Dedifferentiated amniotic fluid mesenchymal stem cell (primary cell): ENCODE results near the gene MACF1.
"Not testable (repeated sequence)": the region's sequence is repeated elsewhere in the genome, so short reads cannot be mapped to it uniquely, and the experiment has no call there.

Experiments
- DNase-seq: peaks from one replicate; pipeline ENCODE4 v3.0.0-alpha.2; 2016; ENCODE audit errors: extremely low spot score

The MACF1 gene

GRCh38 chr1:39511477-39511876 is 307.0 kb downstream of the MACF1 start:
- not testable (repeated sequence) for DNase-seq

GRCh38 chr1:39512234-39512847 is 307.8 kb downstream of the MACF1 start:
- not testable (repeated sequence) for DNase-seq

- DNase-seq: not testable (repeated sequence)
Measured at GRCh38 chr1:39514710-39515124, 310.2 kb downstream of the MACF1 start.

- not testable (repeated sequence) for DNase-seq
Measured at GRCh38 chr1:39515131-39516086, 310.9 kb downstream of the MACF1 start.

DNA sequence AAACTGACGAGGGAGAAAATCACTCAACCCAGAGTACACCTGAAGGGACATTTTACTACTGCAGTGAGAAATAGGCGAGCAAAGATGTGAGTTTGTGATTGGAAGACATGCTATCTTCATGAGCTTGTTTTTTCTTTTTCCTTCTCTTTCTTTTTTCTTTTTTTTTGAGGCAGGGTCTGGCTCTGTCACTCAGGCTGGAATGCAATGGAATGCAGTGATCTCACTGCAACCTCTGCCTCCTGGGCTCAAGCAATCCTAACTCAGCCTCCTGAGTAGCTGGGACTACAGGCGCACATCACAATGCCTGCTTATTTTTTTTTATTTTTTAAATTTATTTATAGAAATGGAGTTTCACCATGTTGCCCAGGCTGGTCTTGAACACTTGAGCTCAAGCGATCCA is 312.3 kb downstream of the MACF1 start:
- DNase-seq: not testable (repeated sequence)

DNA sequence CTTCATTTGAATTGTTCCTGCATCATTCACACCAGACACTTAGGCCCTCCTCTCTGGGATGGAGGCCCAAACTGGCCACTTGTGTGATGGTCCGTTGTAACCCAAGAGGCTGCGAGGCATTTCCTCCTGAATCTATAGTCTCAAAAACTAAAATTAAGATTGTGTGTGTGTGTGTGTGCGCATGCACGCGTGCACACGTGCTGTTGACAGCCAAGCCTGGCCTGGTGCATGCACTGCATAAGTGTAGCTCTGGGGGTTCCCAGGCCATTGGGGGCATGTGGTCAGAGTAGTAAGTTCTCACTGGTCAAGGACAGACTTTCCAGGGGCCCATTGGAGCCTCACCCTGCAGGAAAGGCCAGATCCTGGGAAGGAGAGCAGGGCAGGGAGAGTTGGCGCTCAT is 313.4 kb downstream of the MACF1 start:
- not testable (repeated sequence) for DNase-seq

DNA sequence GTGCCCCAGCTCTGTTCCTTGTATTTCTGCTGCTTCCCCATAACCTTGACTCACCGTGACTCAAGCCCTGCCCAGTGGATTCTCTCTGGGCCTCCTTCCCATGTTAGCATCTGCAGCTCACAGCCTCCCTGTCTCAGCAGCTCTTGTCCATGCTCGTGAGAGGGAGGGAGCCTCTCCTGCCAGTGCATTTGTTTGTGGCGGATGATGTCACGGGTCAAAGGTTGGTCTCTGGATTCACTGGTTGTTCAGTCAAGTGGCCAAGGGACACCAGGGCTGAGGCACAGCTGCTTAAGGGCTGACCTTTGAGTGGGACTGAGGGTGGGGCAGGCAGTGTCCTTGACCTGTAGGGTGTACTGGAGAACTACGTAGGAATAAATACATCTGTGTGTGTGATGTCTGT is 314.9 kb downstream of the MACF1 start:
- not testable (repeated sequence) for DNase-seq

DNA sequence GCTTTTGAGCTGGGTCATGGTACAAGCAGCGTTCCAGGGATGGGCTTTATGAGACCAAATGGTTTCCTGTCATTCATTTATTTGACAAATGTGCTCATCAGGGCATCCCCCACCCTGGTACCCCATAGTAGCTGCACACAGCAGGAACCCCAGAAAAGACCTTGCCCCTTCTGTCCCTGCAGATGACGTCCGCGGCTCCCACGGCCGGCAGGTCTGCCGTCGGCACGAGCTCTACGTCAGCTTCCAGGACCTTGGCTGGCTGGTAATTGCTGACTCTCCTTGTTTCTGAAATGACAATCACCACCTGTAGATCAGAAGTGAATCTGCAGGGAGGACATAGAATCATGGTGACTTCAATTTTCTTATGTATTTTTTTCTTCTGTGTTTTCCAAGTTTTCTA is 317.7 kb downstream of the MACF1 start:
- not testable (repeated sequence) for DNase-seq

DNA sequence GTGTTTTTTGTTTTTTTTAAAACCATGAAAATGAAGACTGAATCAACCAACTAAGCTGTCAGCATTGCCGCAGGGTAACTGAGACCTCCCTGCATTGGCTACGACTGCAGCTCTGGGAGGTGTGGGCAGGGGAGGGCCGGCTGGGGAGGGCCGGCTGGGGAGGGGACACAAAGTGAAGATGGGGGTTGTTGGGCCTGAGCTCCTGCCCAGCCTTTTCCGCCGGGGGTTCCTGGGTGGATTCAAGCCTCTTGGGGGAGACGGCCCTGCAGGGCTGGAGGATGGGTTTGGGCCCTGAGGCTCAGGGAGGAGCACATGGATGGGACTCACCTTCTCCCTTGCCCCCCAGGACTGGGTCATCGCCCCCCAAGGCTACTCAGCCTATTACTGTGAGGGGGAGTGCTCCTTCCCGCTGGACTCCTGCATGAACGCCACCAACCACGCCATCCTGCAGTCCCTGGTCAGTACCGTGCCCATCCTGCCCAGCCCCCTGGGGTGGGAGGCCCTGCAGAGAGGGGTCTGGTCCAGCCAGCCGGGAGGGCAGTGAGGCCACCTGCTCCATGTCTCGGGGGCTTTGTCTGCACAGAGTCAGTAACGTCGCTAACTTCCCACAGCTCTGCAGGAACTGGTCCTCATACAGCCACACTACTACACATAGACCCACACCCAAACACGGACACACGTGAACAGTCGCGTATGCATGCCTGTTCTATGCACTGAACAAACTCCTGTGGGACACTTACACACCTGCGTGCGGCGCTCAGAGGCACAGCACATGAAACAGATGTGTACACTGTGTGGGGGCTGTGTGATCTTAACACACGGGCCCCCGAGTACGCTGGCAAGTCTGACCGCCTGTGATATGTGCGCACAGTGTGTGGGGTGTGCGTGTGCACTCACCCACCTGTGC is 318.4 kb downstream of the MACF1 start:
- DNase-seq: no peak

- DNase-seq: no peak
Measured at GRCh38 chr1:39524171-39524570, 319.7 kb downstream of the MACF1 start.

DNA sequence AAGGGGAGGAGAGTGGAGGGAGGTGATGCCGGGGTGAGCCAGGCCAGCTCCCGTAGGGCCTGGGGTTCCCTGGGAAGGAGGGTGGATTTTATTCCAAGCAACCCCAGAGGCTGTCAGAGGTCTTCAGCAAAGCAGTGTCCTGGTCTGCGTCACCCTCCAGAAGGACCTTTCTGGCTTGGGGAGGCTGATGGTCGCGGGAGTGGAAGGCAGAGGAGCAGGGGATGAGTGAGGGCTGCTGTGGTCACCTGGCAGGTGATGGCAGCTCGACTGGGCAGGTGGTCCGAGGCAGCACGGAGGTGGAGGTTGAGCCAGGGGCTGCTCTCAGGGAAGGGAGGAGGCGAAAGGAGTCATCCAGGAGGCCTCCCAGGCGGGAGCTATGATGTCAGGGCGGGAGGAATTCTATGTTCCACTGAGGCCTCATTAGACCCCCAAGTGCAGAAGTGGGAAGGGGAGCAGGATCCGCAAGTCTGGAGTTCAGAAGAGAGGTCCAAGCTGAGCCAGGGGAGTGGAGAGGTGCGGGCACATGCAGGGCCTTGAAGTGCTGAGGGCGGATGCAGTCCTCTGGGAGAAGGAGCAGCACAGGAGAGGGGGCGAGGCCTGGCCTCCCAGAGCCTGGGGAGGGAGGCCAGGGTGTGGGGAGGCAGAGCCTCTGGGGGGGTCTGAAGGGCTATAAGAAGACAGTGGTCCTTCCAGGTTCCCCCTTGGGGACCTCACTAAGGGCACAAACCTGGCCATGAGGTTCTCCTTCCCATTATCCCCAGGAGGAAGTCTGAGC is 320.3 kb downstream of the MACF1 start:
- DNase-seq: no peak

DNA sequence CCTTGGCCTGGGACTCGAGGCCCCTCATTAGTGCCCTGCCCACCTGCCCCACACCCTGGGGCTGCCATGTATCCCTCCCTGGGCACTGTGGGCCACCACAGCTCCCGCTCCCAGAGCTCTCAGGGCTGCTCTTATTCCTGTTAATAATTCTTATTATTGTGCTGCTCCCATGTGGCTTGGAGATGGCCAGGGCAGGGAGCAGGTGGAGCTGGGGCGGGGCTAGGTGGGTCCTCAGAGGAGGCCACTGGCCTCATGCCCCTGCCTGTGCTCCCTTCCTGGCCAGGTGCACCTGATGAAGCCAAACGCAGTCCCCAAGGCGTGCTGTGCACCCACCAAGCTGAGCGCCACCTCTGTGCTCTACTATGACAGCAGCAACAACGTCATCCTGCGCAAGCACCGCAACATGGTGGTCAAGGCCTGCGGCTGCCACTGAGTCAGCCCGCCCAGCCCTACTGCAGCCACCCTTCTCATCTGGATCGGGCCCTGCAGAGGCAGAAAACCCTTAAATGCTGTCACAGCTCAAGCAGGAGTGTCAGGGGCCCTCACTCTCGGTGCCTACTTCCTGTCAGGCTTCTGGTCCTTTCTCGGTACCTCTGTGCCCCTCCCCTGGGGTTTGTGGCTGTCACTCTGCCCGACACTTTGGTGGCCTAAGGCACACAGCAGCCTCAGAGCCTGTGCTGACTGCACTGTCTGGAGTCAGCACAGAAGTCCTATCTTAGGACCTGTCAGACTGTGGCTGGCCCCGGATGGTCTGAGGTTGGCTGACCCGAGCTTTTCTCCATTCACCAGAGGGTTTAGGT is 321.1 kb downstream of the MACF1 start:
- DNase-seq: no peak

DNA sequence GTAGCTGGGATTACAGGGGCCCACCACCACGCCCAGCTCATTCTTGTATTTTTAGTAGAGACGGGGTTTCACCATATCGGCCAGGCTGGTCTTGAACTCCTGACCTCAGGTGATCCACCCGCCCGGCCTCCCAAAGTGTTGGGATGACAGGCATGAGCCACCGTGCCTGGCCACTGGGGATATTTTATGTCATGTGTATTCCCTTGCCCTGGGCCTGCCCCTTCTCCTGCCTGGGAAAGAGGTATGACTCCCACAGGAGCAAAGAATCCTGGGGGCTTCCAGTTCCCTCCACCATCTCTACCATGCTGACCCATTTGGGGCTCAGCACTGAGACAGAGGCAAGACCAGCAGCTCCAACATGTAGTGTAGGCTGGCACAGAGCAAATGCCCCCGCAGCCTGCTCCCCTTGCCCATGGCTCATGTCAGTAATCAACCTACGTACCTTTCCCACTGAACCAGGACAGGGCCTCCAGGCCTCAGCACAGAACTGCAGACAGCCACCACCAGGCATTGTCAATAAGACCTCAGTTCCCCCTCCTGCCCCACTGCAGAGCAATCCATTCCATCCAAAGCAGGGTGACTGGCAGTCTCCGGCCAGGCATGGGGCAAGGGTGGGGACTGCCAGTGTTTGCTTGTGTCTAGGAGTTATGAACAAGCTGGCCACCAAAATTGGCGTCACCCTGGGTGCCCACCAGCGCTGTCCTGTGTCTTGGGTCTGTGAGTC is 322.1 kb downstream of the MACF1 start:
- no peak for DNase-seq

DNA sequence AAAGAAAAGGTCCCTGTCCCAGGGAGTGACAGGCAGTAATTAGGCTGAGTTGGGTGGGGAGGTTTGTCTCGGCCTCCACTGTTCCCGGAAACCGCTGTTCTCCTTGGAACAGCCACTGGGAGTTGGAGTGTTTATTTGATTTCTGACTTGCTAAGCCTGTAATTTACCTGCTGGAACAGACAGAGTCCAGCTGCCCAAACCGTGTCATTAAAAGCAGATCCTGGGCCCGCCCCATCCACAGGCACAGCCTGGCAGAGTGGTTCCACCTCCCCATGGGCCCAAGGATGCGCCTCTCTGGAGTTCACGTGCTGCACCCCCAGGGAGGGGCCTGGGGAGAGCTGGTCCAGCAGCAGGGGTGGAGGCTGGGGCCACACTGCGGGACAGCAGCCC is 322.7 kb downstream of the MACF1 start:
- DNase-seq: not testable (repeated sequence)

DNA sequence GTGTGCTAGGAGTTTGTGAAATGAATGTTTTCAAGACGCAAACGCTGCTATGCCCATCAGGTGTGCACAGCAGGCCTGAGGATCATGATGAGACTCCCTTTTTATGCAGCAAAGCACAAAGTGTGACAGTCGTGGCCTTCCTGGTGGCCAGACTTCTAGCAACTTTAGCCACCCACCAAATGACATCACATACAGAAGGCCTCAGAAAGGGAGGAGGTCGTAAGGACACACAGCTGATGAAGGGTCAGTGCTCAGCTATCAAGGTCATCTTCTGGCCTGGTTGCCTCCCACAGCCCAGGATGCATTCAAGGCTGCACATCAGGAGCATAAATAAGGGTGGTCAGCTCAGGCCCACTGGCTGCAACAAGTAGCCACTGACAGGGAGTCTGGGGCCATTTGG is 323.6 kb downstream of the MACF1 start:
- no peak for DNase-seq

GRCh38 chr1:39529901-39530535 is 325.5 kb downstream of the MACF1 start:
- no peak for DNase-seq

GRCh38 chr1:39531526-39531925 is 327.0 kb downstream of the MACF1 start:
- DNase-seq: no peak

DNA sequence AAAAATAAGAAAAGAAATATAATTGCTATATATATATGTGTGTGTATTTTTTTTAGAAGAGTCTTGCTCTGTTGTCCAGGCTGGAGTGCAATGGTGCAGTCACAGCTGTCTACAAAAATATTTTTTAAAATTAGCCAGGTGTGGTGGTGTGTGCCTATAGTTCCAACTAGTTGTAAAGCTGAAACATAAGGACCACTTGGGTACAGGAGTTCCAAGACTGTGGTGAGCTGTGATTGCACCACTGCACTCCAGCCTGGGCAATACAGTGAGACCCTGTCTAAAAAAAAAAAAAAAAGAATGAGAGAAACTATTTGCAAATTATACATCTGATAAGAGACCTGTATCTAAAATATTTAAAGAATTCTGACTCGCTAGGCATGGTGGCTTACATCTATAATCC is 328.9 kb downstream of the MACF1 start:
- DNase-seq: no peak
